HCT116 (cell line): ENCODE results near the gene RAD18. TPM values are rescaled to one million over a fixed set of nuclear protein-coding genes. Genes with fewer than 3 reads are reported as not detected.

ENCODE experiments used
- ATAC-seq: fragments of 200-7000 bp; cut with Tn5 transposase; 2 replicates; pipeline ENCODE4 v1.9.1; 2020; ENCODE audit warnings: mild to moderate bottlenecking, moderate library complexity
- BruUV-seq: library from RNA; stranded (reverse); fragments of 400-500 nt; replicated peaks from 2 replicates; lab custom pipeline; 2021; lab: Mats Ljungman, UMichigan
- CTCF ChIA-PET: fragments of 300-600 bp; sonication (Branson Sonifier 250); formaldehyde crosslinking; loops from one replicate; lab custom pipeline; 2021; ENCODE audit warnings: antibody characterized with exemption; lab: Charles Lee
- POLR2A ChIA-PET: fragments of 300-600, 350-600 bp; sonication (Branson Sonifier 250); formaldehyde crosslinking; loops from one replicate; lab custom pipeline; 2021; ENCODE audit warnings: antibody characterized with exemption; lab: Charles Lee
- RAD21 ChIA-PET, 2 experiments: fragments of 300-600 bp; sonication (Branson Sonifier 250); formaldehyde crosslinking; loops; one replicate each; lab custom pipeline; 2023; ENCODE audit warnings: low total read pairs in 2 of 2; ENCODE audit not compliant: uncharacterized antibody in 2 of 2, unreplicated experiment in 2 of 2, low non-redundant PET in 1 of 2; lab: Charles Lee
- DNase-seq: peaks from one replicate; pipeline ENCODE4 v3.0.0-alpha.2; 2010; ENCODE audit warnings: low read depth, low spot score
- H2AFZ ChIP-seq: fragments of 200-600 bp; shearing (Covaris generic), sonication (generic); 2 replicates; pipeline ENCODE4 v1.6.1; 2017; ENCODE audit warnings: low read depth, mixed run types, mixed read lengths, antibody characterized with exemption, low read length; ENCODE audit not compliant: poor library complexity, severe bottlenecking
- H3K27ac ChIP-seq: 2 replicates; pipeline ENCODE4 v1.5.1; 2012; ENCODE audit warnings: low read depth, low read length
- H3K27me3 ChIP-seq: fragments of 200-600 bp; sonication (generic); 2 replicates; pipeline ENCODE4 v1.6.1; 2016; ENCODE audit warnings: mixed run types, low read length, mixed read lengths; ENCODE audit not compliant: insufficient read depth
- H3K36me3 ChIP-seq, 2 experiments: fragments of 200-500 bp in 1 of 2; fragments of 200-600 bp in 1 of 2; sonication (Bioruptor generic) in 1 of 2; sonication (generic) in 1 of 2; 2 replicates each; pipeline versions ENCODE4 v1.5.1 to v1.6.1; 2014 to 2016; ENCODE audit warnings: low read length in 2 of 2, inconsistent platforms in 1 of 2, mixed read lengths in 1 of 2, mixed run types in 1 of 2; ENCODE audit not compliant: insufficient read depth in 2 of 2, control insufficient read depth in 1 of 2
- H3K4me1 ChIP-seq, 2 experiments: fragments of 200-600 bp in 1 of 2; sonication (generic) in 1 of 2; 2 replicates each; pipeline versions ENCODE4 v1.5.1 to v1.6.1; 2012 to 2017; ENCODE audit warnings: low read length in 2 of 2, inconsistent platforms in 1 of 2, mild to moderate bottlenecking in 1 of 2, mixed read lengths in 1 of 2, mixed run types in 1 of 2, moderate library complexity in 1 of 2; ENCODE audit not compliant: insufficient read depth in 2 of 2, control insufficient read depth in 1 of 2
- H3K4me2 ChIP-seq: fragments of 200-600 bp; sonication (generic); 2 replicates; pipeline ENCODE4 v1.6.1; 2017; ENCODE audit warnings: mixed run types, low read length, mixed read lengths
- H3K4me3 ChIP-seq, 2 experiments: fragments of 200-600 bp in 1 of 2; sonication (generic) in 1 of 2; replicated peaks in 1 of 2; 2 replicates each; pipeline ENCODE4 v1.5.1; 2011 to 2016; ENCODE audit warnings: low read length in 2 of 2, control low read depth in 1 of 2, low read depth in 1 of 2, mild to moderate bottlenecking in 1 of 2, mixed read lengths in 1 of 2, mixed run types in 1 of 2
- H3K79me2 ChIP-seq: fragments of 200-600 bp; sonication (generic); 2 replicates; pipeline ENCODE4 v1.6.1; 2017; ENCODE audit warnings: mild to moderate bottlenecking, mixed run types, low read length, moderate library complexity, mixed read lengths; ENCODE audit not compliant: insufficient read depth
- H3K9ac ChIP-seq: fragments of 200-600 bp; sonication (generic); 2 replicates; pipeline ENCODE4 v1.6.1; 2016; ENCODE audit warnings: low read length, mixed read lengths
- H3K9me2 ChIP-seq: fragments of 200-600 bp; sonication (generic), shearing (Covaris generic); 2 replicates; pipeline ENCODE4 v1.6.1; 2017; ENCODE audit warnings: mixed run types, mild to moderate bottlenecking, moderate library complexity; ENCODE audit not compliant: insufficient read depth
- H3K9me3 ChIP-seq, 2 experiments: fragments of 200-500 bp in 1 of 2; fragments of 200-600 bp in 1 of 2; sonication (Bioruptor generic) in 1 of 2; sonication (generic) in 1 of 2; 2 replicates each; pipeline ENCODE4 v1.6.1; 2014 to 2017; ENCODE audit warnings: low read length in 2 of 2, mixed read lengths in 2 of 2, inconsistent platforms in 1 of 2, low read depth in 1 of 2, mild to moderate bottlenecking in 1 of 2, mixed run types in 1 of 2, moderate library complexity in 1 of 2; ENCODE audit not compliant: control insufficient read depth in 1 of 2, insufficient read depth in 1 of 2
- H4K20me1 ChIP-seq: fragments of 200-600 bp; sonication (generic), shearing (Covaris generic); 2 replicates; pipeline ENCODE4 v1.6.1; 2017; ENCODE audit warnings: mixed run types, mild to moderate bottlenecking, moderate library complexity; ENCODE audit not compliant: insufficient read depth
- CEBPB ChIP-seq: IDR thresholded peaks from 2 replicates; pipeline ENCODE4 v1.6.1; 2012; ENCODE audit warnings: low read depth
- CTCF ChIP-seq, 3 experiments: fragments of 200-600 bp in 1 of 3; sonication (generic) in 1 of 3; IDR thresholded peaks in 2 of 3; conservative IDR thresholded peaks in 1 of 3; 2 replicates each; pipeline ENCODE4 v1.5.1; 2012 to 2017; ENCODE audit warnings: low read depth in 2 of 3, low read length in 2 of 3, antibody characterized with exemption in 1 of 3, borderline replicate concordance in 1 of 3, control low read depth in 1 of 3, mild to moderate bottlenecking in 1 of 3, mixed read lengths in 1 of 3, mixed run types in 1 of 3, moderate library complexity in 1 of 3; ENCODE audit not compliant: insufficient read depth in 1 of 3
- EGR1 ChIP-seq: IDR thresholded peaks from 2 replicates; pipeline ENCODE4 v1.6.1; 2012; ENCODE audit warnings: low read depth
- ELF1 ChIP-seq: IDR thresholded peaks from 2 replicates; pipeline ENCODE4 v1.6.1; 2012; ENCODE audit warnings: low read depth, borderline replicate concordance
- EZH2 ChIP-seq: fragments of 200-600 bp; sonication (generic); IDR thresholded peaks from 2 replicates; pipeline ENCODE4 v1.6.1; 2017; ENCODE audit warnings: antibody characterized with exemption, mixed run types
- EZH2phosphoT487 ChIP-seq: fragments of 200-600 bp; IDR thresholded peaks from 2 replicates; pipeline ENCODE4 v1.6.1; 2018; ENCODE audit warnings: antibody characterized with exemption, borderline replicate concordance
- JUND ChIP-seq: IDR thresholded peaks from 2 replicates; pipeline ENCODE4 v1.6.1; 2012
- POLR2AphosphoS5 ChIP-seq: IDR thresholded peaks from 2 replicates; pipeline ENCODE4 v1.6.1; 2011; ENCODE audit warnings: mild to moderate bottlenecking, low read depth, low read length, moderate library complexity
- RAD21 ChIP-seq: IDR thresholded peaks from 2 replicates; pipeline ENCODE4 v1.6.1; 2012; ENCODE audit warnings: low read depth, mild to moderate bottlenecking
- REST ChIP-seq: IDR thresholded peaks from 2 replicates; pipeline ENCODE4 v1.6.1; 2012; ENCODE audit warnings: low read depth
- SIN3A ChIP-seq: IDR thresholded peaks from 2 replicates; pipeline ENCODE4 v1.6.1; 2012; ENCODE audit warnings: low read depth
- SP1 ChIP-seq: IDR thresholded peaks from 2 replicates; pipeline ENCODE4 v1.6.1; 2012; ENCODE audit warnings: low read depth
- SRF ChIP-seq: IDR thresholded peaks from 2 replicates; pipeline ENCODE4 v1.6.1; 2012; ENCODE audit warnings: low read depth
- TCF7L2 ChIP-seq: IDR thresholded peaks from 2 replicates; pipeline ENCODE4 v1.7.0; 2011; ENCODE audit warnings: borderline replicate concordance, inconsistent platforms; ENCODE audit not compliant: insufficient read depth, insufficient read length; ENCODE audit errors: extremely low read depth
- YY1 ChIP-seq: IDR thresholded peaks from 2 replicates; pipeline ENCODE4 v1.6.1; 2011; ENCODE audit warnings: low read length, low read depth, moderate library complexity, mild to moderate bottlenecking; ENCODE audit not compliant: insufficient replicate concordance; ENCODE audit errors: extremely low read depth
- ZFX ChIP-seq: fragments of 450-650 bp; IDR thresholded peaks from 2 replicates; pipeline ENCODE4 v1.6.1; 2017
- ZNF274 ChIP-seq: fragments of 200-500 bp; sonication (Bioruptor generic); IDR thresholded peaks from 2 replicates; pipeline ENCODE4 v1.6.1; 2014; ENCODE audit warnings: mild to moderate bottlenecking, low read depth, low read length, inconsistent platforms
- intact Hi-C: fragments of 100-400 bp; cut with micrococcal nuclease; formaldehyde crosslinking; loops from 2 replicates; pipeline ENCODE4 v1.10.0; 2022
- total RNA-seq: library from RNA; stranded (reverse); gene quantifications from one replicate; pipeline ENCODE4 v1.2.1, GENCODE V29; 2021; ENCODE audit not compliant: unreplicated experiment

The RAD18 gene
- total RNA-seq, 1 experiment from 2014 or later = 28.7 TPM

GRCh38 chr3:8996681-8997121, 33.4 kb upstream of the RAD18 start:
- DNase-seq = no peak
- H3K9me3 ChIP-seq = no peaks in the 10 kb centered on the region
- BruUV-seq = no TSS peak
- H3K36me3 ChIP-seq = no peaks in the 10 kb centered on the region
- H3K9me2 ChIP-seq = no peaks in the 10 kb centered on the region
- no peak overlapping the region for H3K9ac ChIP-seq
- no peak overlapping the region for H3K4me3 ChIP-seq
- no peak overlapping the region for H3K27ac ChIP-seq
- H3K4me1 ChIP-seq = no peaks in the 10 kb centered on the region
- no peaks in the 10 kb centered on the region for H3K79me2 ChIP-seq
- ChIA-PET CTCF (interaction anchor here (1.4 kb wide), 1 partner anchor 9 kb away, joined by 5 read pairs; no protein-coding TSS in a partner anchor), POLR2A (no interaction called here), RAD21 (no interaction called here)
- peaks cover 5% of the 10 kb centered on the region; the same call in 1 of the 2 replicates for H3K27me3 ChIP-seq
- intact Hi-C loops = no loop called here
- TF ChIP-seq SP1 (no peak), SRF (no peak), ZNF274 (no peak), YY1 (no peak), JUND (no peak), SIN3A (no peak), CEBPB (no peak), TCF7L2 (no peak), EGR1 (no peak), RAD21 (no peak), EZH2 (no peak)
- no peak overlapping the region for H3K4me2 ChIP-seq
- no peak overlapping the region for H2AFZ ChIP-seq
- H4K20me1 ChIP-seq = no peaks in the 10 kb centered on the region
- ATAC-seq = peak; percentile 36; the same call in 1 of the 2 replicates

GRCh38 chr3:8996216-8996615, 32.9 kb upstream of the RAD18 start:
- no peak overlapping the region for H3K4me3 ChIP-seq
- H3K27ac ChIP-seq = no peak overlapping the region
- H3K4me1 ChIP-seq = no peaks in the 10 kb centered on the region
- ATAC-seq = no peak
- RAD21 ChIA-PET = no interaction called here
- H3K79me2 ChIP-seq = no peaks in the 10 kb centered on the region
- no peak overlapping the region for H3K4me2 ChIP-seq
- no peaks in the 10 kb centered on the region for H3K9me3 ChIP-seq
- CTCF ChIA-PET = interaction anchor here (1.4 kb wide), 1 partner anchor 8 kb away, joined by 5 read pairs; no protein-coding TSS in a partner anchor
- H4K20me1 ChIP-seq = no peaks in the 10 kb centered on the region
- H3K9ac ChIP-seq = no peak overlapping the region
- H3K27me3 ChIP-seq = peaks cover 5% of the 10 kb centered on the region; the same call in 1 of the 2 replicates
- POLR2A ChIA-PET = no interaction called here
- DNase-seq = no peak
- intact Hi-C loops = no loop called here
- H3K36me3 ChIP-seq = no peaks in the 10 kb centered on the region
- no peaks in the 10 kb centered on the region for H3K9me2 ChIP-seq
- no TSS peak for BruUV-seq
- no peak overlapping the region for H2AFZ ChIP-seq
- no peak for TF ChIP-seq REST
- no peak for TF ChIP-seq EZH2phosphoT487
- no peak for TF ChIP-seq CEBPB
- no peak for TF ChIP-seq EZH2
- TF ChIP-seq ELF1 = no peak
- no peak for TF ChIP-seq POLR2AphosphoS5
- no peak for TF ChIP-seq SRF
- no peak for TF ChIP-seq CTCF (IDR thresholded peaks at IDR 0.05 in 2 of 3, conservative IDR thresholded peaks at IDR 0.05 in 1 of 3; ENCODE audit: borderline replicate concordance in 1 of 3, insufficient read depth in 1 of 3, low read depth in 2 of 3, low read length in 2 of 3)
- no peak for TF ChIP-seq ZFX
- no peak for TF ChIP-seq TCF7L2
